Glutamatergic neuron (in vitro differentiated cells): ENCODE results near the gene XCR1. TPM values are rescaled to one million over a fixed set of nuclear protein-coding genes. Genes with fewer than 3 reads are reported as not detected.

ENCODE experiments used
- DNase-seq: peaks from one replicate; pipeline ENCODE4 v3.0.0; 2022
- H3K27ac Mint-ChIP-seq: one replicate; pipeline ENCODE4 v1.8.0; 2020; ENCODE audit warnings: mild to moderate bottlenecking, mixed read lengths, inconsistent platforms; ENCODE audit not compliant: unreplicated experiment
- H3K27me3 Mint-ChIP-seq: one replicate; pipeline ENCODE4 v1.8.0; 2020; ENCODE audit warnings: mild to moderate bottlenecking, moderate library complexity, mixed read lengths, inconsistent platforms; ENCODE audit not compliant: unreplicated experiment
- H3K36me3 Mint-ChIP-seq: one replicate; pipeline ENCODE4 v1.8.0; 2020; ENCODE audit warnings: mild to moderate bottlenecking, mixed read lengths, inconsistent platforms; ENCODE audit not compliant: unreplicated experiment
- H3K4me1 Mint-ChIP-seq: one replicate; pipeline ENCODE4 v1.8.0; 2020; ENCODE audit warnings: mild to moderate bottlenecking, low read depth, mixed read lengths, inconsistent platforms; ENCODE audit not compliant: unreplicated experiment
- H3K4me3 Mint-ChIP-seq: one replicate; pipeline ENCODE4 v1.8.0; 2020; ENCODE audit warnings: mild to moderate bottlenecking, mixed read lengths, inconsistent platforms; ENCODE audit not compliant: unreplicated experiment
- H3K9me3 Mint-ChIP-seq: one replicate; pipeline ENCODE4 v1.8.0; 2020; ENCODE audit warnings: mild to moderate bottlenecking, moderate library complexity, mixed read lengths, inconsistent platforms; ENCODE audit not compliant: unreplicated experiment
- CTCF ChIP-seq: fragments of 200-600 bp; sonication (generic); IDR thresholded peaks from one replicate; pipeline ENCODE4 v1.5.0; 2021; ENCODE audit not compliant: partially characterized antibody, unreplicated experiment
- total RNA-seq: library from RNA; stranded (reverse); fragmentation: NEBNext Ultra II Directional; extraction: Animal tissue kit (Norgen Biotek cat#: 25700); gene quantifications from one replicate; pipeline ENCODE4 v1.2.1, GENCODE V29; 2021; ENCODE audit not compliant: unreplicated experiment

Gene XCR1
- total RNA-seq, 1 donor from 2014 or later: not detected

GRCh38 chr3:46061887-46062286 lies 34.6 kb upstream of the XCR1 start:
- no peaks in the 10 kb centered on the region for H3K27me3 Mint-ChIP-seq
- H3K36me3 Mint-ChIP-seq: no peaks in the 10 kb centered on the region
- TF ChIP-seq CTCF: no peak
- H3K4me1 Mint-ChIP-seq: no peaks in the 10 kb centered on the region
- no peak overlapping the region for H3K27ac Mint-ChIP-seq
- H3K9me3 Mint-ChIP-seq: no peaks in the 10 kb centered on the region
- no peak overlapping the region for H3K4me3 Mint-ChIP-seq
- no peak for DNase-seq

- no peak overlapping the region for H3K27ac Mint-ChIP-seq
- no peaks in the 10 kb centered on the region for H3K9me3 Mint-ChIP-seq
- TF ChIP-seq CTCF: no peak
- H3K36me3 Mint-ChIP-seq: no peaks in the 10 kb centered on the region
- H3K4me3 Mint-ChIP-seq: no peak overlapping the region
- H3K27me3 Mint-ChIP-seq: no peaks in the 10 kb centered on the region
- H3K4me1 Mint-ChIP-seq: no peaks in the 10 kb centered on the region
- DNase-seq: no peak
Measured at GRCh38 chr3:46061108-46061720, 33.9 kb upstream of the XCR1 start.

- H3K27me3 Mint-ChIP-seq: no peaks in the 10 kb centered on the region
- H3K4me3 Mint-ChIP-seq: no peak overlapping the region
- H3K36me3 Mint-ChIP-seq: no peaks in the 10 kb centered on the region
- no peak for TF ChIP-seq CTCF
- no peaks in the 10 kb centered on the region for H3K9me3 Mint-ChIP-seq
- DNase-seq: no peak
- H3K27ac Mint-ChIP-seq: no peak overlapping the region
- no peaks in the 10 kb centered on the region for H3K4me1 Mint-ChIP-seq
Measured at GRCh38 chr3:46060551-46060950, 33.3 kb upstream of the XCR1 start.

GRCh38 chr3:46059432-46059831 lies 32.1 kb upstream of the XCR1 start:
- Mint-ChIP-seq H3K27me3 (no peaks in the 10 kb centered on the region), H3K36me3 (no peaks in the 10 kb centered on the region), H3K4me3 (no peak overlapping the region), H3K27ac (no peak overlapping the region), H3K9me3 (no peaks in the 10 kb centered on the region), H3K4me1 (no peaks in the 10 kb centered on the region)
- no peak for DNase-seq
- no peak for TF ChIP-seq CTCF

- H3K9me3 Mint-ChIP-seq: no peaks in the 10 kb centered on the region
- no peak overlapping the region for H3K4me3 Mint-ChIP-seq
- TF ChIP-seq CTCF: no peak
- H3K4me1 Mint-ChIP-seq: no peaks in the 10 kb centered on the region
- DNase-seq: no peak
- no peaks in the 10 kb centered on the region for H3K27me3 Mint-ChIP-seq
- H3K36me3 Mint-ChIP-seq: no peaks in the 10 kb centered on the region
- H3K27ac Mint-ChIP-seq: no peak overlapping the region
Measured at GRCh38 chr3:46058981-46059380, 31.7 kb upstream of the XCR1 start.
